ENCODE data around the gene HDAC11.

Gene HDAC11

DNA sequence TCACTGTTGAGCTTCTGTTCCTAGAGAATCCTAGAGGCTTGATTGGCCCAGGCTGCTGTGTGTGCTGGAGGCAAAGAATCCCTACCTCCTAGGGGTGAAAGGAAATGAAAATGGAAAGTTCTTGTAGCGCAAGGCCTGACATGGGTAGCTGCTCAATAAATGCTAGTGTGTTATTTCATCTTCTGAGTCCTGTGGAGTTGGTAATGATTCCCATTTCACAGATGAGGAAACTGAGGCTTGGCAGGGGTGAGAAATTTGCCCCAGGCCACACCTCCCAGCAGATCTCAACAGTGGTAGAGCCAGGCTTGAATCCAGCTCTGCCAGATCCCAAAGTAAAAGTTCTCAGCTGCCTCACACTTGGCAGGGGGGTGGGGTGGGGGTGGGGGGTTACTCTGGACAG lies 26.1 kb downstream of the HDAC11 start:
- TF ChIP-seq, protein P1, sequence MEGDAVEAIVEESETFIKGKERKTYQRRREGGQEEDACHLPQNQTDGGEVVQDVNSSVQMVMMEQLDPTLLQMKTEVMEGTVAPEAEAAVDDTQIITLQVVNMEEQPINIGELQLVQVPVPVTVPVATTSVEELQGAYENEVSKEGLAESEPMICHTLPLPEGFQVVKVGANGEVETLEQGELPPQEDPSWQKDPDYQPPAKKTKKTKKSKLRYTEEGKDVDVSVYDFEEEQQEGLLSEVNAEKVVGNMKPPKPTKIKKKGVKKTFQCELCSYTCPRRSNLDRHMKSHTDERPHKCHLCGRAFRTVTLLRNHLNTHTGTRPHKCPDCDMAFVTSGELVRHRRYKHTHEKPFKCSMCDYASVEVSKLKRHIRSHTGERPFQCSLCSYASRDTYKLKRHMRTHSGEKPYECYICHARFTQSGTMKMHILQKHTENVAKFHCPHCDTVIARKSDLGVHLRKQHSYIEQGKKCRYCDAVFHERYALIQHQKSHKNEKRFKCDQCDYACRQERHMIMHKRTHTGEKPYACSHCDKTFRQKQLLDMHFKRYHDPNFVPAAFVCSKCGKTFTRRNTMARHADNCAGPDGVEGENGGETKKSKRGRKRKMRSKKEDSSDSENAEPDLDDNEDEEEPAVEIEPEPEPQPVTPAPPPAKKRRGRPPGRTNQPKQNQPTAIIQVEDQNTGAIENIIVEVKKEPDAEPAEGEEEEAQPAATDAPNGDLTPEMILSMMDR (IDR thresholded peaks at IDR 0.05; ENCODE audit: low read length, missing control alignments) = no peak
- no peak overlapping the region for H3K4me3 ChIP-seq (replicated peaks; ENCODE audit: low read depth, low read length)
- DNase-seq (ENCODE audit: low read depth) = no peak

- DNase-seq (ENCODE audit: low read depth) = no peak
- no peak overlapping the region for H3K4me3 ChIP-seq (replicated peaks; ENCODE audit: low read depth, low read length)
- TF ChIP-seq, protein P1 (IDR thresholded peaks at IDR 0.05; ENCODE audit: low read length, missing control alignments) = no peak
These were observed 26.6 kb downstream of the HDAC11 start for GRCh38 chr3:13506680-13507079.

DNA sequence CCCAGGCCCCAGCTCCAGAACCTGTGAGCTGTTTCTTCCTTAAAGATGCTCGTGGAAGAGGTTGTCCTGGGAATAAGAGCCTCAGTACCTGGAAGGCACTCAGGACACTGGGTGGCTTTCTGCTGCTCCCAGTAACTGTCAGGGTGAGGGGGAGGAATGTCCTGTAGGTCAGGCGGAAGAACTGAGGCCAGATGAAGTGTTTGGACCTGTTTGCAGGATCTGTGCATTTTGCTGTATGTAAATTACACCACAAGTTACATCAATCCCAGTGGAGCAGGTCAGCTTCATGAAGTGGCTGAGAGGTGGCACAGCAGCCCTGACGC lies 27.1 kb downstream of the HDAC11 start:
- H3K4me3 ChIP-seq (replicated peaks; ENCODE audit: low read depth, low read length) = no peak overlapping the region
- no peak for DNase-seq (ENCODE audit: low read depth)
- TF ChIP-seq, protein P1 (IDR thresholded peaks at IDR 0.05; ENCODE audit: low read length, missing control alignments) = no peak

DNA sequence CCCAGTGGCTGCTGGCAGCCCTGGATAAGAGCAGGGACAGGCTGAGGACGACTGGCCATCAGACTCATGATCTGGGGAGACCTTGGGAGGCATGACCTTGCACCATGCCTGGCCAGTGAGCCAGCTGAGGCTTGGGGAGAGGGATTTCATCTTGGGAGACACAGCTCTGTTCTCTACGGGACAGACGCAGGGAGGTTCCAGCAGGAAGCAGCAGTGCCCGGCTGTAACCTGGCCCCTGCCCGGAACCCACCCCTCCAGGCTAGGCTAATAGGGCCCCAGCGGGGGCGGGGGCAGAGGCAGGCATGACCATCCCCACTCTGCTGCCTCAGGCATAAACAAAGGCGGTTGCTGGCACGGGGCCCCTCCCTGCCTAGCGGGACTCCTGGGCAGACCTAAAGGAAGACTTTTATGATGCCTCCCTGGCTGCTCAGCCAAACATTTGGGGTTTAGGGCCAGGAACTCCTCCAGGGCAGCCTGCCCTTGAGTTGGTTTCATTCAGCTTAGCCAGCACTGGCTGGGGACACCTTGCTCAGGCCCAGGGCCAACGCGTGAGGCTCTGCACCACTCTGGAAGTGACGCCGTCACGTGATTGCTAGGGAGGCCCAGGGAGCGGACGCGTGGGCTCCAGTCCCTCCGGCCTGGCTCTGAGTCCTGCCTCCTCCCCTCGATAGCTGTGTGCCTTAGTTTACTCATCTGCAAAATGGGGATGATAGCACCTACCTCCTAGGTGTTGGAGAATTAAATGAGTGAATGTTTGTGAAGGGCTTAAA lies 27.6 kb downstream of the HDAC11 start:
- DNase-seq (ENCODE audit: low read depth) = no peak
- TF ChIP-seq, protein P1 (IDR thresholded peaks at IDR 0.05; ENCODE audit: low read length, missing control alignments) = no peak
- H3K4me3 ChIP-seq (replicated peaks; ENCODE audit: low read depth, low read length) = no peak overlapping the region

- TF ChIP-seq, protein P1 (IDR thresholded peaks at IDR 0.05; ENCODE audit: low read length, missing control alignments) = no peak
- no peak overlapping the region for H3K4me3 ChIP-seq (replicated peaks; ENCODE audit: low read depth, low read length)
- DNase-seq (ENCODE audit: low read depth) = no peak
These were observed 28.4 kb downstream of the HDAC11 start for GRCh38 chr3:13508496-13508895.

DNA sequence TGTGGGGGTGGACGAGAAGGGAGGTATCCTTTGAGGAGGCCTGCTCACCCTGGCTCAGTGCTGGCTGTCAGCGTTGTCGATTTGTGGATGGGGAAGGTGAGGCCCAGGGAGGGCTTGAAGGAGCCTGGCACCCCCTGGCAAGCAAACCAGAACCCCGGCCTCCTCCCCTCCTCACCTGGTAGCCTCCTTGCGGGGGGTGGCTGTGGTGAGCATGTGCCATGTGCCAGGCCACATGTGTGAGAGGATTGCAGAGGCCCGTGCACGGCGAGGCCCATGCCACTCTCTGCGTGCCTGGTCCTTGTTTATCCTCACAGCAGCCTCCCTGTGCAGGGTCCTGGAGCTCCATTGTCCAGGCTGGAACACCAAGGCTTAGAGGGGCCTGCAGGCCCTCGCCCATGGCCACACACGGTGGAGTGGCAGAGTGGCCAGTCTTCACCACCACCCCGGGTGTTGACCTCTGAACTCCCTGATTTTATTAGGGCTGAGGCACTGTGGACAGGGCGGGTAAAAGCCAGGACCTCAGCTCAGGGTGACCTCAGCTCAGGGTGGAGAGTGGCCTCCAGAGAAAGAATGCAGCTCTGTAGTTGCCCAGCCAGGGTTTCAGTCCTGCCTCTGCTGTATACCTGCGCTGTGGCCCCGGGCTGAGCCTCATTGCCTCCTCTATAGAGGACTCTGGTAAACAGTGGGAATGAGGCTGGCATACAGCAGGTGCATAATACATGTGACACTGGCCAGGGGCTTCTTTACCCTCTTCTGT lies 29.1 kb downstream of the HDAC11 start:
- TF ChIP-seq, protein P1 (IDR thresholded peaks at IDR 0.05; ENCODE audit: low read length, missing control alignments) = no peak
- no peak for DNase-seq (ENCODE audit: low read depth)
- H3K4me3 ChIP-seq (replicated peaks; ENCODE audit: low read depth, low read length) = no peak overlapping the region
